Transverse colon (tissue), 3 donors: ENCODE measurements around the gene CS.

ENCODE experiments used
- POLR2A ChIP-seq: fragments of 450-650 bp; IDR thresholded peaks from one replicate; pipeline ENCODE4 v1.6.1; 2016; ENCODE audit warnings: antibody characterized with exemption, mild to moderate bottlenecking, moderate library complexity
- TF ChIP-seq, protein P1 (sequence below), 5 experiments: fragments of 200-600 bp in 3 of 5; fragments of 450-650 bp in 2 of 5; sonication (generic) in 3 of 5; IDR thresholded peaks; 1 replicate in 2 of 5; 2 replicates in 3 of 5; pipeline ENCODE4 v1.5.1; 2016 to 2017; ENCODE audit warnings: antibody characterized with exemption in 5 of 5, inconsistent platforms in 3 of 5, mild to moderate bottlenecking in 2 of 5, moderate library complexity in 1 of 5

DNA sequence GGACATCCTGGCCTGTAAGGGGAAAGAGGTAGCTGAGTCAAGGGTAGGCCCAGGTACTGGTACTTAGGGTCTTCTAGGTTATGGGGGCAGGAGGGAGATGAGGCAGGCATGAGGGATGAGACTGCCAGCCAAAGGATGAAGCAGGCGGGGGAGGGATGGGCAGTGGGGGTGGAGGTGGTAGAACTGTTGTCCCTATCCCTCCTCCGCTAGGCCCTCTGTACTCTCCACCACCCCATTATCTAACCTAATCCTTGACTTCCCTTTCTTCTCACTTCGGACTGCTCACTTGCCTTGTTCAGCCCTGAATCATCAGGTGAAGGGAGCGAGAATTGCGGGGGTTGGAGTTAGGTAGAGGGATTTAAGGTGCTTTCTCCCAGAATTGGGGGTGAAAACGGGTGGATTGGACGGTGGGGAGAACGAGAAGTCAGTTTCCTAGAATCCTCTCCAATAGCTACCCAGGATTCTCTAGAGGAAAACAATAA is 33.1 kb upstream of the CS start:
- TF ChIP-seq POLR2A, result no peak
- TF ChIP-seq, protein P1, sequence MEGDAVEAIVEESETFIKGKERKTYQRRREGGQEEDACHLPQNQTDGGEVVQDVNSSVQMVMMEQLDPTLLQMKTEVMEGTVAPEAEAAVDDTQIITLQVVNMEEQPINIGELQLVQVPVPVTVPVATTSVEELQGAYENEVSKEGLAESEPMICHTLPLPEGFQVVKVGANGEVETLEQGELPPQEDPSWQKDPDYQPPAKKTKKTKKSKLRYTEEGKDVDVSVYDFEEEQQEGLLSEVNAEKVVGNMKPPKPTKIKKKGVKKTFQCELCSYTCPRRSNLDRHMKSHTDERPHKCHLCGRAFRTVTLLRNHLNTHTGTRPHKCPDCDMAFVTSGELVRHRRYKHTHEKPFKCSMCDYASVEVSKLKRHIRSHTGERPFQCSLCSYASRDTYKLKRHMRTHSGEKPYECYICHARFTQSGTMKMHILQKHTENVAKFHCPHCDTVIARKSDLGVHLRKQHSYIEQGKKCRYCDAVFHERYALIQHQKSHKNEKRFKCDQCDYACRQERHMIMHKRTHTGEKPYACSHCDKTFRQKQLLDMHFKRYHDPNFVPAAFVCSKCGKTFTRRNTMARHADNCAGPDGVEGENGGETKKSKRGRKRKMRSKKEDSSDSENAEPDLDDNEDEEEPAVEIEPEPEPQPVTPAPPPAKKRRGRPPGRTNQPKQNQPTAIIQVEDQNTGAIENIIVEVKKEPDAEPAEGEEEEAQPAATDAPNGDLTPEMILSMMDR (IDR thresholded peaks at IDR 0.05), result no peak
